IPS-18c (cell line): ENCODE data around the gene PODXL.

Experiments used
- H3K4me3 ChIP-seq: 2 replicates; pipeline ENCODE4 v1.7.0; 2013; ENCODE audit warnings: low read depth, mild to moderate bottlenecking, low read length, moderate library complexity; ENCODE audit not compliant: insufficient read depth
- H3K9me3 ChIP-seq: one replicate; pipeline ENCODE4 v1.6.1; 2013; ENCODE audit warnings: mild to moderate bottlenecking, low read length, moderate library complexity; ENCODE audit not compliant: control insufficient read depth, insufficient read depth

Gene PODXL

DNA sequence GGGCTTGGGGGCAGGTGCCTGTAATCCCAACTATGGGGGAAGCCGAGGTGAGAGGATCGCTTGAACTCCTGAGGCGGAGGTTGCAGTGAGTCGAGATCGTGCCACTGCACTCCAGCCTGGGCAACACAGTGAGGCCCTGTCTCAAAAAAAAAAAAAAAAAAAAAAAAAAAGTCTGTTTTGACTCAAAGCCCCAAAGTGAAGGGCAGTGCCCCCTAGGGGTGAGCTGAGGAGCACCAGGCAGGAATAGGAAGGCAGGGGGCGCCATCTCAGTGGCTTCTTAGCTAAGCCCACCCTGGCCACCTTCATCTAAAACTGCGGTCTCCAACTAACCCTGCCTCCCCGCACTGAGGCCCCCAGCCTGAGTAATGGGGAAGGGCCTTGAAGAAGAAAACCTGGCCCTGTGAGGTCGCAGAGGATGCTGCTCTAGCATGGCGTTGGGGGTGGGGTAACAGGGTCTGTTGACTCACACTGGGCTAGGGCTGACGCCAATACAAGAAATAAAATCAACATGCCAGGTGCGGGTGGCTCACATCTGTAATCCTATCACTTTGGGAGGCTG, 9.8 kb downstream of the PODXL start:
- Histone ChIP-seq H3K9me3 (no peaks in the 10 kb centered on the region), H3K4me3 (no peak overlapping the region)

DNA sequence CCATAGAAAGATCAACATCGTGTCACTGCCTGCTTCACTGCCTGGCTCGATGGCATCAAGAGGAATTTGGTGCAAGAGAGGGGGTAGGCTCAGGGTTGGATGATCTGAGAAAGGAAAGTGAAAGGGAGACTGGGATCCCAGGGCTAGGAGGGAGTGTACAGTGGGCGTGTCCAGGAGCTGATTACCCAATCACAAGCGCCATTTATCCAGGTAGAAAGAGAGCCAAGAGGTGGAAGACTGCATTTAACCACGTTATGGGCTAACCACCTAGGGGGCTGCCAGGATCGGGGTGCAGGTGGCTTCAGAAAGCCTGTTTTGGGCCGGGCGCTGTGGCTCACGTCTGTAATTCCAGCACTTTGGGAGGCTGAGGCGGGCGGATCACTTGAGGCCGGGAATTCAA, 10.3 kb downstream of the PODXL start:
- Histone ChIP-seq H3K9me3 (no peaks in the 10 kb centered on the region), H3K4me3 (no peak overlapping the region)

DNA sequence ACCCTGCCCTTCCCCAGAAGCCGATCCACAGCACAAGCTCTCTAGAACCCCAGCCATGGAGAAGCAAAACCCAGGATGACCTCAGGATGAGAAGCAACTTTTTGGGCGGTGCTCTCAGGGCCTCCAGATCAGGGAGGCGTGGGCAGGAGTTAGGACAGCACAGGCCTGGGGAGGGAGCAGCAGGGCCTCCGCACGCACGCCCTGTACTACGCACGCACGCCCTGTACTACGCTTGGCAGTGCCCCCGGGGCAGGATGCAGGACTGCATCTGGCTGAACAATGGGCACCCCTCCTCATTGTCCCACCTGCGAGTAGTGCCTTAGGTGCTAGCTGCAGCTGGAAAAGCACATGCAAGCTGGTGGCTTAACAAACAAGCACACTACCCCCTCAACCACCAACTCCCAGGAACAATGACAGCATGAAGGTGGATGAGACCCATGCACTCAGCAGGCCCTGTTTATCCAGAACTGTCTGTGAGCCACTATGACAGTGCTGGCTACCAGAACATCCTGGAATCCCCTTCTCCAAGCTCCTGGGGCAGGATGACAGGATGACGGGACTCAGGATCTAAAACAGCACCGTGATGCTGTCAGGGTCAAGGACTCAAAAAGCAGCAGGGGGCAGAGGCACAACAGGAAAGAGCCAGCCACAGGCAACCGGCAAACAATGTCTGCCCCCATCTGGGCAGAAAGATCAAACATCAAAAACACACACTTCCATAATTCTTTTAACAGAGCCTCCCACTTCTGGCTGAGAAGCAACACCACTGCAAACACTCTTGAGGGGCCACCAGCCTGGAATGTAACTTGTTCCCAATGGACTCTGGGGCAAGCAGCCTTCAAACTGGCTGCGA, 11.8 kb downstream of the PODXL start:
- H3K4me3 ChIP-seq = no peak overlapping the region
- H3K9me3 ChIP-seq = no peaks in the 10 kb centered on the region

GRCh38 chr7:131544021-131544420, 12.4 kb downstream of the PODXL start:
- no peak overlapping the region for H3K4me3 ChIP-seq

DNA sequence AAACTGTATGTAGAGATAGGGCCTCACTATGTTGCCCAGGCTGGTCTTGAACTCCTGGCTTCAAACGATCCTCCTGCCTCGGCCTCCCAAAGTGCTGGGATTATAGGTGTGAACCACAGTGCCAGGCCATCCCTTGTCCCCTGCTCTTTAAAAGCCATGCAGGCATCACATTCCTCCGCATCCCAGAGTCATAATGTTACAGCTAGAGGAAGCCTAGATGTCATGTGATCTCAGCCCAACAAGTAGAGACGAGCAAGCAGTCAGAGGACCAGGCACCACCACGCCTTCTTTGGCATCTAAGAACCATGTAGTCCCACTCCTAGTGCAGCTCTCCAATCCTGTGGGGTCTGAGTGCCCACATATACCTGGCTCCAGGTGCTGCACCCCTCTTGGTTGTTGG, 13.1 kb downstream of the PODXL start:
- Histone ChIP-seq H3K9me3 (no peaks in the 10 kb centered on the region), H3K4me3 (no peak overlapping the region)

More at GRCh38 chr7:131544021-131544420, 12.4 kb downstream of the PODXL start:
- no peaks in the 10 kb centered on the region for H3K9me3 ChIP-seq

GRCh38 chr7:131540491-131541162, 15.8 kb downstream of the PODXL start:
- Histone ChIP-seq H3K4me3 (no peak overlapping the region), H3K9me3 (no peaks in the 10 kb centered on the region)

- Histone ChIP-seq H3K4me3 (no peak overlapping the region), H3K9me3 (no peaks in the 10 kb centered on the region)
Measured at GRCh38 chr7:131538813-131539179, 17.6 kb downstream of the PODXL start.

DNA sequence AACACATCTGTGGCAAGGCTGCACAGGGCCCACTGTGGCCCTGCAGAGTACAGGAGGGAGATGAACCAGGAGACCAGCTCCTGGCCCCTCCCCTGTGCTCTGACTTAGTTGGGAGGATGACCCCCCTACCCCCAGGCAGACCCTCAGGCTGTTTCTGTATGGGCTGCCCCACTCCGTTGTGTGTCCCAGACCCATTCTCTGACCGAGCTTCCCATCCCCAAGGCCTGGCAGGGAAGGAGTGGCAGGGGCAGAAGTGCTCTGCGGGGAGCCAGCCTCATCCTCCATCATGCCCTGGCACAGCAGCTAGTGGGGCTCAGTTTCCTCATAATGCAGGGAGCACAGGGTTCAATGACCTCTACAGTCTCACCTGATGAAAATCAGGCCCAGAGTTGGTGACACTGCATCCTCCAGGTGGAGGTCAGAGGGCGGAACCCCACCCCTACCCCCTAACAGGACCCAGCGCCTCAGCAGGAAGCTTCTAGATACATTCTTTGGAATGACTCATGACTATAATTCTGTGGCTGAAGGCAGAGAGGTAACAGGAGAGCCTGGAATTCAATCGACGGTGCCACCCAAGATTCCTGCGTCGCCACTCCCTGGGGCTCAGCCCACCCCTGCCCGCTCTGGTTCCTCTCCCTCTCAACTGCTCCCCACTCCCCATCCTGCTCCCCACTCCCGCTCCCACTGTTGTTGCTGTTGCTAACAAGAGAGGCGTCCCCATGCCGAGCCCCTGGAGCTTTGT, 18.2 kb downstream of the PODXL start:
- no peak overlapping the region for H3K4me3 ChIP-seq
- no peaks in the 10 kb centered on the region for H3K9me3 ChIP-seq

- Histone ChIP-seq H3K4me3 (no peak overlapping the region), H3K9me3 (no peaks in the 10 kb centered on the region)
Measured at GRCh38 chr7:131537571-131537978, 18.9 kb downstream of the PODXL start.

GRCh38 chr7:131536361-131536849, 20.0 kb downstream of the PODXL start:
- no peaks in the 10 kb centered on the region for H3K9me3 ChIP-seq

GRCh38 chr7:131533566-131534561, 22.6 kb downstream of the PODXL start:
- no peak overlapping the region for H3K4me3 ChIP-seq

More at GRCh38 chr7:131536361-131536849, 20.0 kb downstream of the PODXL start:
- H3K4me3 ChIP-seq = no peak overlapping the region

DNA sequence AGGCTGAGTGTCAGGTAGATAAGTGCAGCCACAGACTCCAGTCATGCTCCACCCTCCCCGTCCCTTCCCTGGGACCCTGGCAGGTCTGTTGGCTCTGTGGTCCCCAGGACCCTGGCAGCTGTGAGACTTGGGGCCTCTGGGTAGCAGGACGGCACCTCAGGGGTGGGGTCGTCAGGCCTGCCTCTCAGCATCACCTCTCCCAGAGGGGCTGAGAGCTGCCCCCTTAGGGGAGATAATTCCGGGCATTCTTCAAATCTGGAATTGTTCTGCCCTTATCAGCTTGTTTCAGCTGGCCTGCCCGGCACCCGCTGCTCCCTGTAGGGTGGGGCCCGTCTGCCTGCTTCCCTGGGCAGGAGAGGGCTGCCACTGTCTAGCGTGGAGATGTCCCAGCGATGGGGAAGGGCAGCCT, 23.3 kb downstream of the PODXL start:
- Histone ChIP-seq H3K9me3 (no peaks in the 10 kb centered on the region), H3K4me3 (no peak overlapping the region)

More at GRCh38 chr7:131533566-131534561, 22.6 kb downstream of the PODXL start:
- H3K9me3 ChIP-seq = no peaks in the 10 kb centered on the region

DNA sequence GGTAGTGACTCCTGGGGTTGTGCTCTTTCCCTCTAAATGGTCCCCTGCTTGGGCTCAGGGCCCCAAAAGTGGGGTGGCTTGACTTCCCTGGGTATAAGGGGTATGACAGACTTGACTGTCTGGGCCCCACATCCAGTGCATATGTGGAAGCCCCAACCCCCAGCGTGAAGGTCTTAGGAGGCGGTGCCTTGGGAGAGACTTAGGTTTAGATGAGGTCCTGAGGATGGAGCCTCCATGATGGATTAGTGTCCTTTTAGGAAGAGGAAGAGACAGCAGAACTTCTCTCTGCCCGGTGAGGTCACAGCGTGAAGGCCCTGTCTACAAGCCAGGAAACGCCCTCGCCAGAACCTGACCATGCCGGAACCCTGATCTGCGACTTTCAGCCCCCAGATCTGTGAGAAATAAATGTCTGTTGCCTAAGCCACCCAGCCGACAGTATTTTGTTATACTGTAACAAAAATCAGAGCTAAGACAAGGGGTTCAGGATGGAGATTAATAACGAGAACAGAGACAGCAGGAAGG, 23.8 kb downstream of the PODXL start:
- Histone ChIP-seq H3K9me3 (no peaks in the 10 kb centered on the region), H3K4me3 (no peak overlapping the region)

DNA sequence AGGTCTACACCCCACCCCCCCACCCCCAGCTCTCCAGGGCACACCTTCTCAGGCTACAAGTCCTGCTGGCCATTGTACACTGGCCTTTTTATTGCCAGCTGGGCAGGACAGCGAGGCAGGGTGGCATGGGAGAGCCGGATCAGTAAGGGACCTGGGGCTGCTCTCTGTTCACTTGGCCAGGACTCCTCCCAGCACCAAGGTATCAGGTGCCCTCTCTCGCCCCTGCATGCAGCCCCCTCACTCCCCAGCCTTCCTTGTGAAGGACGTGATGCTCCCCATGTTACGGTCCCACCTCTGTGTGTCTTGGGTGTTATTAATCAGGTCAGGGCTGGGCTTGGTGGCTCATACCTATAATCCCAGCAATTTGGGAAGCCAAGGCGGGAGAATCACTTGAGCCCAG, 26.3 kb downstream of the PODXL start:
- Histone ChIP-seq H3K9me3 (no peaks in the 10 kb centered on the region), H3K4me3 (no peak overlapping the region)

DNA sequence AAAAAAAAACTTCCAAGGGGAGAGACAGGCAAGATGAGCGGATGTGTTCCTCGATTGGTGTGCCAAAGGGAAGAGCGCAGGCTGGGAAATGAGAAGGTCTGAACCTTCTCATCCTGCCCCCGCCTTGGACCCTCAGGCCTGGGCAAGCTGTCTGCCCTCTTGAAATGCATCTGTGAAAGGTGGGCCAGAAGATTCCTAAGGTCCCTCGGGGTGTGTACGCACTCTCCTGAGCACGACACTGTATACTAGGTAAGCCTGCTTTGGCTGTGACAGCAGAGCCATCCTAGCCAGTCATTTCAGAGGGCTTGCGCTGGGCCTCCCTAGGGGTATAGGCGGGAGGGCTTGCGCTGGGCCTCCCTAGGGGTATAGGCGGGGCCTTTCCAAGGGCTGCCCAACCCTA, 26.8 kb downstream of the PODXL start:
- Histone ChIP-seq H3K4me3 (no peak overlapping the region; the same call in 1 of the 2 replicates), H3K9me3 (no peaks in the 10 kb centered on the region)

DNA sequence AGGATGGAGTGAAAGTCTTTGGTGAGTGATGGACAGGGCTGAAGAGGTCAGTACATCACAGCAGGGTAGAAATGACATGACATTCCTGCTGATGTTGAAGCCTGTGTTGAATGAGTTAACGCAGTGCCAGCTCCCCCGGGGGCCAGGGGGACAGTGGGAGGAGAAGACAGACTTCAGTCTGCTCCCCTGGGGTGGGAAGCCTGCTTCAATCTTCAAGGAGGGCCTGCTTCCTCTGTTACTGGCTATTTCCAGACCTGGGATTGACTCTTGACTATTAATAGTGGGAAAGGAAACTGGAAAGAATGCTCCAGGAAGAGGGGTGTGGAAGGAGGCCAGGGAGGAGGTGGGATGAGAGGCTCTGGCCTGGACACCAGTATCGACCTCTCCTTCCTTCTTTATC, 27.2 kb downstream of the PODXL start:
- Histone ChIP-seq H3K9me3 (no peaks in the 10 kb centered on the region), H3K4me3 (no peak overlapping the region)
